ENCODE data around the gene PHC2.
A peak's percentile ranks its signal among the peaks of the same experiment; 100 is the strongest.
"Not testable (repeated sequence)": the region's sequence is repeated elsewhere in the genome, so short reads cannot be mapped to it uniquely, and the experiment has no call there.

Gene PHC2

DNA sequence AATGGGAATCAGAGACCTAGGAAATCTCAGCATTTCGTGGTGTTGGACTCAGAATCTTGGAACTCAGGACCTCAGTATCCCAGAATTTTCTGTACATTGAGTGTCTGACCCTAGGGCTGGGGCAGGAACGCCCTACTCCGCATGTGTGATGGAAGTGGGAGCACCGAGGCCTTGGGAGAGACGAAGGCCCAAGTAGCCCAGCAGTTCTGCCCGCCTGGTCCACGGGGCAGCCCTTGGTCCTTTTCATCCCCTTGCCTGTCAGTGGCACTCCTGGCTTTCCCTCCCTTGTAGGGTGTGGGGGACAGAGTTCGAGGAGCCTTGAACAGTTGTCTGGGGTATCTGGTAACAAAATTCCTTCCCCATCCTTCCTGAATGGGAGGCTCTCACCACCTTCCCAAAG lies 120.2 kb downstream of the PHC2 start:
- DNase-seq (ENCODE audit: low read depth) = no peak

DNA sequence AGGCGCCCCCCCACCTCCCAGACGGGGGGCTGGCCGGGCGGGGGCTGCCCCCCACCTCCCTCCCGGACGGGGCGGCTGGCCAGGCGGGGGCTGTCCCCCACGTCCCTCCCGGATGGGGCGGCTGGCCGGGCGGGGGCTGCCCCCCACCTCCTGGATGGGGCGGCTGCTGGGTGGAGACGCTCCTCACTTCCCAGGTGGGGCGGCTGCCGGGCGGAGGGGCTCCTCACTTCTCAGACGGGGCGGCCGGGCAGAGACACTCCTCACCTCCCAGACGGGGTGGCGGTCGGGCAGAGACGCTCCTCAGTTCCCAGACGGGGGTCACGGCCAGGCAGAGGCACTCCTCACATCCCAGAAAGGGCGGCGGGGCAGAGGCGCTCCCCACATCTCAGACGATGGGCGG lies 121.5 kb downstream of the PHC2 start:
- DNase-seq (ENCODE audit: low read depth) = not testable (repeated sequence)

DNA sequence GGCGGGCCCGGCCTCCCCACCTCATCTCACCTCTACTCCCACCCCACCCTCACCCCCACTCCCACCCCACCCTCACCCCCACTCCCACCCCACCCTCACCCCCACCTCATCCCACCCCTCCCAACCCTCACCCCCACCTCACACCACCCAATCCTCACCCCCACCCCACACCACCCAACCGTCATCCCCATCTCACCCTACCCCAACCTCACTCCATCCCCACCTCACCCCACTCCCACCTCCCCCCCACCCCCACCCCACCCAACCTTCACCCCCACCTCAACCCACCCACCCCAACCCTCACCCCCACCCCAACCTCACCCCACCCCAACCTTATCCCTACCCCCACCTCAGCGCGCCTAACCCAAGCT lies 123.4 kb downstream of the PHC2 start:
- DNase-seq (ENCODE audit: low read depth) = no peak

DNA sequence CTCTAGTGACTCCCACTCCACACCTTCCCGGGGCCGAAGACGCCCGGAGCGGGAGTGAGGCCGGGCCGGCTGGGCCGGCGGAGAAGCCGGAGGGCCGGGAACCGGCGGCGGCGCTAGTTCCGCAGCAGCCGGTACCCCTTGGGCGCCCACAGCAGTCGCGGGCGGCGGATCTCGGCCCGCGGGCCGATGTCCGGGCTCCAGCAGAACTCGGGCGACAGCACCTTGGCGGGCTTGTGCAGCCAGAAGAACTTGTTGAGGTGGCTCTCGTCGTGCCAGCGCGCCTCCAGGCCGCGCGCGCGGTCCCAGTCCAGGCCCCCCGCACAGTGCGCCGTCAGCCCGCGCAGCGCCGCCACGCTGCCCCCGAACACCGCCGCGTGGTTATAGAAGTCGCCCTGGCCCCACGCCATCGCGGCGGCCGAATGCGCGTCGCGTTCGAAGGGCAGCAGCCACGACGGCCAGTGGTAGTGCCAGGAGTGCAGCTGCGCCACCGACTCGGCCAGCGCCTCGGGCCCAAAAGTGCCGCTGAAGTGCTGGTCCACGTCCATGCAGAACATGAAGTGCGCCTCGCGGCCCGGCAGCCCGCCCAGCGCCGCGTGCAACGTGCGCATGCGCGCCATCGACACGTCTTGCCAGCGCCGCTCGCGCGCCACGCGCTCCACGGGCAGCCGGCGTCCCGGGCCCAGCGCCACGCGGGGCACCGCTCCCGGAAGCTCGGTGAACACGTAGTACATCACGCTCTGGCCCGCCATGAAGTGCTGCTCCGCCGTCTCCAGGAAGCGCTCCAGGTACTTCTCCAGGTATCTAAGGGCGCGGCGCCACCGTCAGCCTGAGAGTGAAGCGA lies 124.0 kb downstream of the PHC2 start:
- no peak for DNase-seq (ENCODE audit: low read depth)

DNA sequence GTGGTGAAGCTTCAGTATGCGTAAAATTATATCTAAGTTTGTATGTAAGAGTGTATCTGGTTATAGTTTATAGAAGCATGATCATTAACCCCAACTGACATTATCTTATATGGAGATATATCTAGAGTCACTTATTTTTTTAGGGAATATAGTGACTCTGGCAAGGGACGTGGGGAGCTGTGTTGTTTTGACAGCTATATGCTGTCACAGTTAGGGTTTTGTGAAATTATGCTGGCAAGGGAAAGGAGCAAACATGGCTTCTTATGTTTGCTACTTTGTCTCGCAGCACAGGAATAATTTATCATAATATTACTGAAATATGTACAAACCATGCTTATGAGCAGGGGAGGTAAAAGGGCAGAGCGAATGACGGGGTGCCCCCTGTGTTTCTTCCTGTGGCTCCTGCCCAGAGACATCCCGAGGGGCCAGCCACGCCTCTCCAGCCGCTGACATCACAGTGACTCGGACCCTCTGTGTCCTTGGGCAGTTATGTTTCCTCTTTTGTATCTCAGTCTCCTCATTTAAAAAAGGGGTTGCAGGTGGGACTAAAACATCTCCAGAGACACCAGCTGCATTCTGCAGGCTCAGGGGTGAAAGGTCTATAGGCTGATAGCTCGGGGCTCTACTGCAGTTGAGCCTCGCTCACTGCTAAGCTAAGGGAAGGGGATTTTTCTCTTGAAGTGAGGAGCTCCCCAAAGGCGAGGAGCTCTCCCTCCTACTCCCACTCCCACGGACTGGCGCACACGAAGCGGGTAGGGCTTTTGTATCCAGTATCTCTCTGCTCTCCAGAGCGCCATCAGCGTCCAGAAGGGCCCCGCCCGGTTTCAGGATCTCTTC lies 124.9 kb downstream of the PHC2 start:
- DNase-seq (ENCODE audit: low read depth) = no peak

DNA sequence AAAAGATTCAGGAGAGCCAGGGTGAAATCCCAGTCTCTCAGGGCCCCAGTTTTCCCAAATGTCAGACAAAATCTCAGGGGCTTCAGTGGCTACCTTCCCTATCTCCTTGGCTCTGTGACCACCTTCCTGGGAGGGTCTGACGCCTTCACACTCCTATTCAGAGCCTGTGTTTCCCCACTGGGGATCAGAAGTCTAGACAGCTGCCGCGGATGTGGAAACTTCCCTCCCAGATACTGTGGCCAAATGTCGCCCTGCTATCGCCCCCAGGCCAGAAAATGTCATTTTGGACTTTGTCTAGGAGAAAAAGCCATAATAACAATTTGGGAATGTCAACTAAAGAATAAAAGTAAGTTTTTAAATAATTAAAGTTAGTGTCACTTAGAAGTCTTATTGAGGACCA lies 125.9 kb downstream of the PHC2 start:
- no peak for DNase-seq (ENCODE audit: low read depth)

DNA sequence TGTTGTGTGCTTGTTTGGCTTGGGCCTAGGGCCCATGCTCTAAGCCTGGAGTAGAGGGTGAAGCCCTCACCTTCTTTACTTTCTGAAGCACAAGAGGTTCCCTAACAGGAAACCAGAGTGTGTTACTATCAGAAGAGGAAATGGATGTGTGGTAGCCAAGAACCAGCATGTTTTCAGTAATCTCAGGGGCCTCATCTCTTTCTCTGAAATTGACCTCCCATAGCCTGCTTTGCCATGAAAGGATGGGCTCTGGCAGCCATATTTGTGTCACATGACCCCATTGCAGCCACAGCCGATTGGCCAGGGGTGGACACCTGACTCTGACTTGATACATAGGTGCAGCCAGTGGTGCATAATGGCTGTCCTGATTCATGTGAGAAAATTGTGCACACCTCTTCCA lies 128.6 kb downstream of the PHC2 start:
- no peak for DNase-seq (ENCODE audit: low read depth)

DNA sequence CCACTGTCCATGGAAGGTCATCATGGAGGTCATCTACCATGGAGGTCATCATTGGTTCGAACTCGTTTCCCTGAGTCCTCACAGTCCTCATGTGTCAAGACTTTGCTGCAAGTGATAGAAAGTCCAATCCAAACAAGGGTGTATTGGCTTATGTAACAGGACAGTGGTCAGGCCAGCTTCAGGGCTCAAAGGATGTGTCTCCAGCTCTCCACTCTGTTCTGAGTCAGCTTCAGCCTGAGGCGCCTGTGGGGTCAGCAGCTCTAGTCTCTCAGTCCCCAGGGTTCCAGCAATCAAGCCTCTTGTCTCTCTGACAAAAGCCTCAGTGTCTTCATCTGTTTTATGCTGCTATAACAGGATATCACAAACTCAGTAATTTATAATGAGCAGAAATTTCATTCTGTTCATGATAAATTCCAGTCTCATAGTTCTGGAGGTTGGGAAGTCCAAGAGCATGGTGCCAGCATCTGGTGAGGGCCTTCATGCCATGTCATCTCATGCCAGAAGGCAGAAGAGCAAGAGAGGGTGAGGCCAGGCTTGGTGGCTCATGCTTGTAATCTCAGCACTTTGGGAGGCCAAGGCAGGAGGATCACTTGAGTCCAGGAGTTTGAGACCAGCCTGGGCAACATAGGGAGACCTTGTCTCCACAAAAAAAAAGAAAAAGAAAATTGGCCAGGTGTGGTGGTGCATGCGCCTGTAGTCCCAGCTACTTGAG lies 129.5 kb downstream of the PHC2 start:
- no peak for DNase-seq (ENCODE audit: low read depth)

DNA sequence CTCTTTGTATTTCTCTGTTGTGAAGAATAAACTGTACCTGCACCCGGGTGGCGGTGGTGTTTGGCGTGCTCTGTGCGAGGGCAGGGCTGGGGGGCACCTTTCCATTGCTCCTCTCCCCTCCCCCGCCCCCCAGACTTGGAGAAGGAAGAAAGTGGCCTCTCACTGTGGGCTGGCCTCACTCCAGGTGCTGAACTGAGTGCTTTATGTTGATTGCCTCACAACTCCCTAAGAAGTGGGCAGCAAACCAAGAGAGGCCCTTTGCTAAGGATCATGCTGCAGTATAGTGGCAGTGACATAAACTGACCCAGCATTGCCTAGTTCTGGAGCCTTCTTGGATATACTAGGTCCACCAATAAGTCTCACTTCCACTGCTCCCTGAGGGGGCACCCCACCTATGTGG lies 130.2 kb downstream of the PHC2 start:
- no peak for DNase-seq (ENCODE audit: low read depth)

DNA sequence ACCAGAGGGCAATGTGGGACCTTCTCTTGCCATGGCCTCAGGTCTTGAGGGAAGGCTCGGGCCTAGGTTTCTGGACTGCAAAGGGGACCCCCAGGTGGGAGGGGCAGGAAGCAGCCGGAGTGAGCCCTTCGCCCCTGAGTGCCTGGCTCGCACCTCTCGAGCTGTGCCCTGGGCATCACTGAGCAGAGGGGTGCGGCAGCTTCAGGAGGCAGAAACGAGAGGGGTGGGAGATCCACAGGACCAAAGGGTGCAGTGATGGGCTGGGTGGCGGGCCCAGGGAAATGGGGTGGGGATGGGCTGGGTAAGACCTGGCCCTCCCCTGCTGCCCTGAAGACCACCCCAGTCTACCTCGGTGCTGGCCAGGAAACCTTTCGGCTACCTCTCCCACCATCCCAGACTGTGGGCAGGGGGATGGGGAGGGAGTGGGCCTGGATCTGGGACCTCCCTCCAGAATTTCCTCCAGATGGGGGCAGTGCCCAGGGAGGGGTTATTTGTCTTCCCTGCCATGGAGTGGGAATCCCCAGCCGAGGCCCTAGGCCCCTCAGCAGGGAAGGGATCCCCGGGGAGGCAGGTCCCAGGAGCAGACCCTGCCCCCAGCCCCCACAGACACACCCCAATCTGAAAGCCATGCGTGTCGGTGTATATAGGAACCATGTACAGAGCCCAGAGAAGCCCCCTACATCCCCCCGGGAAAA lies 131.3 kb downstream of the PHC2 start:
- DNase-seq (ENCODE audit: low read depth) = no peak

DNA sequence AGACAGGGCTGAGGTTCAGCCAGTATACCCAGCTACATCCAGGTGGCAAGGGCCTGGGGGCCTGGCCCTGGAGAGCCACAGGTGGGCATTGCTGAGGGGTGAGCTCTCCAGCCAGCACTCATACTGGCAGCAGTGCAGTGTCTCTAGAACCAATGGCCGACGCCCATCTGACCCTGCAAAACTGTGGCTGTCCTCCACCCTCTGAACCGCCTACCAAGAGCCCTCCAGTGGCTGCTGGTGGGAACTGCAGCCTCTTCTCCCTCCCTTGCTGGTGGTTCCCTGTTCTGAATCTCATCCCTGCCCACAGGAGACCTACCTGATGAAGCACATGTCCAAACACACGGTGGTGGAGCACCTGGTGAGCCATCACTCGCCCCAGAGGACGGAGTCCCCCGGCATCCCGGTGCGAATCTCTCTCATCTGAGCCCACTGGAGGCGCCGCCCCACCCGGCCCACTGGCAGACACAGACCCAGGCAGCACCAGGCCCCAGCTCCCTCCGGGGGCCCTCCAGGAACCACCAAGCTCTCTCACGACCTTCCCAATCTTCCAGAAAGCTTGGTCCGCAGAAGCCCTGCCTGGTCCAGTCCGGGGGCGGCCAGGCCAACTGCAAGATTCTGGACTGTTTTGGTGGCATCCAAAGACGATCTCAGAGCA lies 132.1 kb downstream of the PHC2 start:
- peak; percentile 44 for DNase-seq (ENCODE audit: low read depth)

DNA sequence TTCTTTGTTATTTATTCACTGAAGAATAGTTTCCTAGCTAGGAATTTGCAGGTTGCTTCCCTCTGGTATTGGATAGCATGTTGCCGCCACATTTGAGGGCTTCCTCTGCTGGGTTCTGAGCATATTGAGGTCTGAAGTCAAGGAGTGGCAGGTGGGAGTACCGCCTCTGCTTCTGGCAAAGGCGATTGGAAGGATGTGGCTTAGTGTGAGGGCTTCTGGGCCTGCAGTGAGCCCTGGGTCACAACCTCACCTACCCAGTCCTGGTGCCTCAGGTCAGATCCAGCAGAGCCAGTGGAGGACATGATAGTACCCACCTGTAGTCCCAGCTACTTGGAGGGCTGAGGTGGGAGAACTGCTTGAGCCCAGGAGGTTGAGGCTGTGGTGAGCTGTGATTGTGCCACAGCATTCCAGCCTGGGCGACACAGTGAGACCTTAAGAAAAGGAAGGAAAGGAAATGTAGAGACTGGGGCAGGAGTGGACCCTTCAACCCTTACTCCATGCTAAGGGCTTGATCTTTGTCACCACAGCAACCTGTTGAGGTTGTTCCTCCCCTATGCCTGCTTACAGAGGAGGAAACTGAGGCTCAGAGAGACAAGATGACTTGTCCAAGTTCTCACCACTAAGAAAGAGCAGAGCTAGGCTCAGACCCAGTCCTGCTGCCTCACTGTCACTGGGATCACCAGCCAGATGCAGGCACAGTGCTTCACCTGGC lies 132.8 kb downstream of the PHC2 start:
- no peak for DNase-seq (ENCODE audit: low read depth)

DNA sequence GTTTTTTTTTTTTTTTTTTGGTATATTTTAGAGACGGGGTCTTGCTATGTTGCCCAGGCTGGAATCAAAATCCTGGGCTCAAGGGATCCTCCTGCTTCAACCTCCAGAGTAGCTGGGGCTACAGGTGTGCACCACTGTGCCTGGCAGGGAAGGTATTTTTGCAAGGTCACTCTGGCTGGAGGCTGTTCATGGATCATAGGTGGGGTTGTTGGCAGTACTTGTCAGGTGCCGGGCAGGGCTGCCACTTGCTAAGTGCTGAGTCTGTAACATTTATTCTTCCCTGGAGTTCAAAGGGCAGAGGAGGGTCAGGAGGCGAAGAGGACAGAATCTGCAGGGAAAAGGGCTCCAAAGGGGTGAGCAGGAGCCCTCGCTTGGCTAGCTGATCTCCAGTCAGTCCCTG lies 134.1 kb downstream of the PHC2 start:
- no peak for DNase-seq (ENCODE audit: low read depth)

DNA sequence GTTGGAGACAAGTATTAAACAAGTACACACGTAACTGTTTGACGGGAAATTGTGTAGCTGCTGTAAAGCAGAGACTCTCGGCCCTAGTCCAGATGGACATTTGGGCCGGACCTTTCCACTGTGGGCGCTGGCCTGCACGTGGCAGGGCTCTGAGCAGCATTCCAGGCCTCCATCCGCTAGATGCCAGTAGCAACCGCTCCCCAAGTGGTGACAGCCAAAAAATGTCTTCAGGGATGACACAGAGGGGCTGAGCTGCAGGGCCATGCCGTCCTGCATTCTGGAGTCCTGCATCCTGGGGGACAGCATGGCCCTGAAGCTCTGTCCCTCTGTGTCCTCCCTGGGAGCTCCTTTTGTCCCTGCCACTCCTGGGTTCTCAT lies 134.8 kb downstream of the PHC2 start:
- DNase-seq (ENCODE audit: low read depth) = no peak

DNA sequence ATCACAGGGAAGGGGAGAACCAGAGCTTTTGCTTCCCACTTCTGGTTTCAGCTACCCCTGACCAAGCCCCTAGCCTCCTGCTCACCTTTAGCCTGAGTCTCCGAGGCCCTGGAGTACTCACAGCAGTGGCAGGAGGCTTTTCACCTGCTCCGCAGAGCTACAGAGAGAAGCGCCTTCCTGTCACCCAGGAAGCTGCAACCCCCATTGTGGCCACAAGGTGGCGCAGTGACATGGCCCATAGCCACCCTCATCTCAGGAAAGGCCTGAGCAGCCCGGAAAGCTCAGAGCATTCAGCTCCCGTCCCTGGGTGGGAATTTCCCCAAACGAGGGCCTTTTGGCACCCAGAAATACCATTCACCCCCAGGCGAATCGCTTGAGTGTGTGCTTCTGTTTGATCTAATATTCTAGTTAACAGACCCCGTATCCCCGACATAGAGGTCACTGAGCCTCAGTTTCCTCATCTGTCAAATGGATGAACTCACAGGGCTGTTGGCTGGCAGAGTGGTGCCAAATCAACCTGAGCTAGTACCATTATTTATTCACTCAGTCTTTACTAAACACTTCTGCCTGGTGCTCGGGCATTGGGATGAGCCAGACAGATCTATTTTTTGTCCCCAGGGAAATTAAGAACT lies 135.3 kb downstream of the PHC2 start:
- DNase-seq (ENCODE audit: low read depth) = peak; percentile 73

DNA sequence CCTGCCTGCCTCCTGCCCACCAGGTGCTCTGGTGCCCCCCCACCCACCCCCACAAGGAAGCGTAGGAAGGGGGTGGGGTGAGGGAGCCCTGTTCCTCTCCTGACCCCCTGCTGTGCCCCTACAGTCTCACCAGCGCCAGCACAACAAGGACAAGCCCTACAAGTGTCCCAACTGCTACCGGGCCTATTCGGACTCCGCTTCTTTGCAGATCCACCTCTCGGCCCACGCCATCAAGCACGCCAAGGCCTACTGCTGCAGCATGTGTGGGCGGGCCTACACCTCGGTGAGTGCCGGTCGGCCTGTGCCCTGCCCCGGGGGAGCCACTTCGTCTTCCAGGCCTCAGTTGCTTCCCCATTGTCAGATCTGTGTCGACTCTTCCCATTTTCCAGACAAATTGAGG lies 135.9 kb downstream of the PHC2 start:
- DNase-seq (ENCODE audit: low read depth) = no peak

DNA sequence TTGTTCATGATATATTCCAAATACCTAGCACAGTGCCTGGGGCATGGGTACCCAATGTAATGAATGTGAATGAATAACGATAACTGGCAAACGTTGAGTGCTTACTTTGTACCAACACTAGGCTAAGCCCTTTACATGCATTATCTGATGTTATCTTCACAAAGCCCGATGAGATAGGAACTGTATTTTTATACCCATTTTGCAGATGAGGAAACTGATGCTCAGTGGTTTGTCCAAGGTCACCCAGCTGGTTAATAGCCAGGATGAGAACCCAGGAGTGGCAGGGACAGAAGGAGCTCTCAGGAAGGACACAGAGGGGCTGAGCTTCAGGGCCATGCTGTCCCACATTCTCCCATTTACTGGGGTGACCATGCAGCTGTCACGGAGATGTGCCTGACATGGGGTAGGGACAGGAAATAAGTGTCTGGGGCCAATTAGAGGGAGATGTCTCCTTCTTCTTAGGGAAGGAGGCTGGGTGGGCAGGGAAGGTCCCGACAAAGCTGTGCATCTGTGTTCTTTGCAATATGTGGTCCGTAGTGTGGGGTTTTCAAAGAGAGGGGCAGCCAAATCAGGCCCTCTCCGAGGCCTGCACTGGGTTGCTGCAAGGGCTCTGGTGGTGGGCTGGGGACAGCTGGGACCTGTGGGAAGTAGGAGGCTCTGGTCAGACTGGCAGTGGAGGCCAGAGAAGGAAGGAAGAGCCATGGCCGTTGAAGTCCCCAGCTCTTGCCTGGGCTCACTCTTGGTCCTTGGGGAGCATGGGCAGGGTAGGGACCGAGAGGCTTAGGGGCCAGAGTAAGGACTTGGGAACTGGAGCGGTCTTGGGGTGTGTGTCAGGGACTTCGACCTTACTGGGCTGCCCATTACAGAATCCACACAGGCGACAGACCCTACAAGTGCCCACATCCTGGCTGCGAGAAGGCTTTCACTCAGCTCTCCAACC lies 136.6 kb downstream of the PHC2 start:
- DNase-seq (ENCODE audit: low read depth) = no peak

DNA sequence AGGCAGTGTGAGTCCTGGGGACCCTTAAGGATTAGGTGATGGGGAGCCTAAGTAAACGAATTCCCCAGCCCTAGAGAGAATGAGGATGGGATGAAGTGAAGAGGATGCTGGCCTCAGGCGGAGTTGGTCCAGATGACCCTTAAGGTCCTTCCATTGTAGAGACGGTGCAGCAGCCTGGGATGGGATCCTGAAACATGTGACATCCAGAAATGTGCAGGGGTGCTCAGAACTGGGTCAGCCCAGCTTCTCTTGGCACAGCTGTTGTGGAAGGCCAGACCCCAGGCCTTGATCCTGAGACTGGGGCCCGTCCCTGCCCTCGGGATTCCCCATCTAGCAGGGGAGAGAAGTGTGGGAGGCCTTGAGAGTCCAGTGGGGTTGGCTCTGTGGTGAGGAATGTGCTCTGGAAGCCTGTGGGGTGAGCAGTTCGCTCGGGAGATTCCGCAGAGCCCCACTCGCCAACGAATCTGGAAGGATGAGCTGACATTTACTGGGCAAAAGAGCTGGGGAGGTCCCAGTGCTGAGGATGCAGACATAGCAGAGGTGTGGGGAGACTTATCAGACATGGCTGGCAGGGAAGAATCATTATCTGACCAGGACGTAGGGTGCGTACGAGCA lies 138.1 kb downstream of the PHC2 start:
- no peak for DNase-seq (ENCODE audit: low read depth)

DNA sequence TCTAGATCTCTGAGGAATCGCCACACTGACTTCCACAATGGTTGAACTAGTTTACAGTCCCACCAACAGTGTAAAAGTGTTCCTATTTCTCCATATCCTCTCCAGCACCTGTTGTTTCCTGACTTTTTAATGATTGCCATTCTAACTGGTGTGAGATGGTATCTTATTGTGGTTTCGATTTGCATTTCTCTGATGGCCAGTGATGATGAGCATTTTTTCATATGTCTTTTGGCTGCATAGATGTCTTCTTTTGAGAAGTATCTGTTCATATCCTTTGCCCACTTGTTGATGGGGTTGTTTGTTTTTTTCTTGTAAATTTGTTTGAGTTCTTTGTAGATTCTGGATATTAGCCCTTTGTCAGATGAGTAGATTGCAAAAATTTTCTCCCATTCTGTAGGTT lies 140.3 kb downstream of the PHC2 start:
- not testable (repeated sequence) for DNase-seq (ENCODE audit: low read depth)

Data from activated T-cell treated with anti-CD3 and anti-CD28 coated beads for 24 hours (primary cell).